GM04503 (cell line): Measurements from ENCODE around the gene TSPAN31.
"Not testable (repeated sequence)": the region's sequence is repeated elsewhere in the genome, so short reads cannot be mapped to it uniquely, and the experiment has no call there.

Source experiments
- DNase-seq: peaks from one replicate; pipeline ENCODE4 v3.0.0-alpha.2; 2012; ENCODE audit warnings: low read depth

Gene TSPAN31

GRCh38 chr12:57766464-57767304 is 21.8 kb downstream of the TSPAN31 start, which contains the start of gene CYP27B1:
CYP27B1 (minus strand) TSS chr12:57767078; CDS start chr12:57767041, 37 bp downstream.
- no peak for DNase-seq

GRCh38 chr12:57767305-57767698 is 22.5 kb downstream of the TSPAN31 start:
- no peak for DNase-seq

DNA sequence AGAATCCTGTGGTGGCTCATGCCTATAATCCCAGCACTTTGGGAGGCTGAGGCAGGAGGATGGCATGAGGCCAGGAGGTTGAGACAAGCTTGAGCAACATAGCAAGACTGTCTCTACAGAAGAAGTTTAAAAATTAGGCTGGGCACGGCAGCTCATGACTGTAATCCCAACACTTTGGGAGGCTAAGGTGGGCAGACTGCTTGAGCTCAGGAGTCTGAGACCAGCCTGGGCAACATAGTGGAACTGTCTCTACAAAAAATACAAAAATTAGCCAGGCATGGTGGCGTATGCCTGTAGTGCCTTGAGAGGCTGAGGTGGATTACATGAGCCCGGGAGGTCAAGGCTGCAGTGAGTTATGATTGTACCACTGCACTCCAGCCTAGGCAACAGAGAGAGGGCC is 23.0 kb downstream of the TSPAN31 start:
- no peak for DNase-seq

DNA sequence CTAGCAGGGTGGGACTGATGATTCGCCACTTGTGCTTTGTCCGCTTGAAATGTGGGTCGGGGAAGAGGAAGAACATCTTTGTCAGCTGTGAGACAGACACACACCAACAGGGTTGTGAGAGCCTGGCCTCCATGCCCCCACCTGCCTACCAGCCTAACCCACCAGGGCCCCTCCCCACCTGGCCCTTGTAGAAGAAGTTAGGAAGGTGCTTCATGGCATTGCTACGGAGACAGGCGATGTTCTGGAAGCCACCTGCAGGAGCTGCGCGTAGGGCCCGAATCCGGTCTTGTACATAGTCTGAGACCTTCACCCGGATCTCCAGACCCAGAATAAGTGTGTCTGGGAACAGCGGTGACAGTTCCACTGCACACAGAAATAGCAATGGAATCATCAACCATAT is 24.8 kb downstream of the TSPAN31 start:
- DNase-seq = no peak

GRCh38 chr12:57770734-57771133 is 25.9 kb downstream of the TSPAN31 start:
- no peak for DNase-seq

DNA sequence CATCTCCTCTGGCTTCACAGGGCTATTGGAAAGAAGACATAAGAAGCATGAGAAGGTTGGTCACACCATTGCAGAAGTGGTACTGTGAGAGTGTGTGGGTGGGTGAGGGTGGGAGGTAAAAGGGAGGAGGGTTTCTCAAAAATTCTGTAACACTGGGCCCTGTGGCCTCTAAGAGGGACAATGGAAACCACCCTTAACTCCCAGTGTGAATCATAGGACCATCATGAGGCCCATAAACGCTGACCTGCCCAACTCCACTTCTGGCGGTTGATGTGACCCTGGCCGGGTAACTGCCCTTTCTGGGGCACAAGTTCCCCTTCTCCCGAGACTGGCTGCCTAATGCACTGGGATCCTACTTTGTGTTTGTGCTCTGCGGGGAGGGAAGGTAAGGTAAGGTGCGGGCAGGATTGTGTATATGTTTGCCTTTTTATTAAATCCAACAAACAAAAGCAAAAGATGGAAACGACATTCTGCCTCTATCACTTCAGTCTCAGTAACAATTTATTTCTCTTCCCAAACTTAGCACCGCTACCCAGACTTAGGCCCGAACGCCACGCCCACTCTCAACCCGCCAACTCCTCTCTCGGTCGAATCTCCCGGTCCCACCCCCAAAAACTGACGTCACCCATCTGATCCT is 26.5 kb downstream of the TSPAN31 start:
- DNase-seq = no peak

DNA sequence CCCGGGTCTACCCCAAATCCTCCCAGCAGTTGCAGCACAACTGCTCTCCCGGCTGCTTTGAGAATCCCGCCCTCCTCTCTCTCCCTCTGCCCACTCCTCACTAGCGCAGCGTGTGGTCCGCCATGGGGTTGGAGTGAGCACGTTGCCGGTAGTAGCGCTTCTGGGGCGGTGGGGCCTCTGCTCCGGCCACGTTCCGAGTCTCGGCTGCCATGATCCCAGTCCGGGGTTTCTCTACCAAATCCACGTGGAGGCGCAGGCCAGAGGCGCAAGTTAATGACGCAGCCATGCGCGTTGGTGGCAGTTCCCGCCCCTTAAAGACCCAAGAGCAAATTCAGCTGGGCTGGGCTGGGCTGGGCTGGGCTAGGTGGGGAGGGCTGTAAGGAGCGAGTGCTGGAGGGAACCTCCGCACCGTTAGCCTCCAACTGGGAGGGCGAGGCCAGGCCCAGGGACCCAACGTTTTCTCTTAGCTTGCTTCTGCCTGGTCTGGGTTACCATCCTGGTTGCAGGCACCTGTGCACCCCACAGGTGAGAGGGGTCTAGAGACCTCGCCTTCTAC is 27.1 kb downstream of the TSPAN31 start, which contains the start of gene METTL1:
Gene METTL1, minus strand, starts transcription at position 233 of the 556 bp plus-strand sequence. Its CDS starts 22 bp downstream, at position 211.
- DNase-seq = peak; percentile 83

GRCh38 chr12:57772429-57773322 is 27.8 kb downstream of the TSPAN31 start, which contains the start of gene EEF1AKMT3:
EEF1AKMT3 (plus strand) TSS chr12:57772614; CDS start chr12:57772725, 111 bp downstream.
- no peak for DNase-seq

DNA sequence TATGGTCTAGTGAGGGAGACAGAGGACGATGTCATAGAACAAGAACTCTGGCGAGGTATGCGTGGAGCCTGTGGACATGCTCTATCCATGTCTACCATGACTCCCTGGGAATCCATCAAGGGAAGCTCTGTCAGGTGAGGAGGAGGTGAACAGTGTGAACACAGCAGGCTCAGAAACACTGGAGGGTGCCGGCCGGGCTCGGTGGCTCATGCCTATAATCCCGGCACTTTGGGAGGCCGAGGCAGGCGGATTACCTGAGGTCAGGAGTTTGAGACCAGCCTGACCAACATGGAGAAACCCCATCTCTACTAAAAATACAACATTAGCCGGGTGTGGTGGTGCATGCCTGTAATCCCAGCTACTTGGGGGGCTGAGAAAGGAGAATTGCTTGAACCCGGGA is 29.8 kb downstream of the TSPAN31 start:
- not testable (repeated sequence) for DNase-seq

DNA sequence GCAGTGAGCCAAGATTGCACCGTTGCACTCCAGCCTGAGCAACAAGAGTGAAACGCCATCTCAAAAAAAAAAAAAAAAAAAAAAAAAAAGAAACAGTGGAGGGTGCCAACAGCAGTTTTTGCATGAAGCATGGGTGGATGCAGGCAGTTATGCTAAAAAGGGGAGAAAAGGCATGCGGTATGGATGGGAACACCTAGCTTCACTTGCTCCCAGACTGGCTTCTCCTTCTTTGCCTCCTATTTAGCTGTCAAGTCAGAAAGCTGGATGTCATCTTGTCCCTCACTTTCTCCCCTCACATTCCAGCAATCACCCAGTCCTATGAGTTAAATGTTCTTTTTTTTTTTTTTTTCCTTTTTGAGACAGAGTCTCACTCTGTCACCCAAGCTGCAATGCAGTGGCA is 30.2 kb downstream of the TSPAN31 start:
- no peak for DNase-seq

- DNase-seq = no peak
These were observed 30.9 kb downstream of the TSPAN31 start for GRCh38 chr12:57775563-57776246.

GRCh38 chr12:57776247-57776587 is 31.4 kb downstream of the TSPAN31 start:
- no peak for DNase-seq

- DNase-seq = no peak
These were observed 32.5 kb downstream of the TSPAN31 start for GRCh38 chr12:57777367-57777766.

DNA sequence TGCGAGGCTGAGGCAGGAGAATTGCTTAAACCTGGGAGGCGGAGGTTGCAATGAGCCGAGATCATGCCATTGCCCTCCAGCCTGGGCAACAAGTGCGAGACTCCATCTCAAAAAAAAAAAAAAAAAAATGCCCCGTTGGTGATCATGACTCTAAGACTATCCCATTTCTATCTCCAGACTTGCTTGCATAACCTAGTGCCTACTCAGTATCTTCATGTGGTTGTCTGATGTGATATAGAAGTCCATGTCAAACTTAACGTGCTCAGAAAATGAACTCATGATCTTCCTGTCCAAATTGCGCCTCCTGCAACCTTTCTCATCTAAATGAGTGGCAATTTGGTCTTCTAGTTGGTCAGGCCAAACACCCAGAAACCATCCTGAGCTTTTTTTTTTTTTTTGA is 33.1 kb downstream of the TSPAN31 start:
- DNase-seq = no peak

DNA sequence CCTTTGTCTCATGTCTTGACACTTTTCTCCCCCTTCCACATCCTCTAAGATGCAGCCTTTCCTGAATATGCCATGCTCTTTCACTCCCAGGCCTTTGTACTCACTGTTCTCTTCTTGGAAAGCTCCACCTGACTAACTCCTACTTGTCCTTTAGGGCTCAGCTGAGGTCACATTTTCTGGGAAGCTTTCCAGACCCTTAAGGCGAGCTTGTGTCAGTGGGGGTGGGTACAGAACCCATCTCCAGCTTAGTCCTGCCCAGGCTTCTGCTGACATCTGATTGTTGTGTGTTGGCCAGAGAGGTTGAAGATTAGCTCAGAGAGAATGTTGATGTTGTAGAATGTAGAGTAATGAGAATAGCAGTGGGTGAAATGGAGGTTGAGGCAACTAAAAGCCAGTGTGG is 34.9 kb downstream of the TSPAN31 start:
- DNase-seq = no peak

DNA sequence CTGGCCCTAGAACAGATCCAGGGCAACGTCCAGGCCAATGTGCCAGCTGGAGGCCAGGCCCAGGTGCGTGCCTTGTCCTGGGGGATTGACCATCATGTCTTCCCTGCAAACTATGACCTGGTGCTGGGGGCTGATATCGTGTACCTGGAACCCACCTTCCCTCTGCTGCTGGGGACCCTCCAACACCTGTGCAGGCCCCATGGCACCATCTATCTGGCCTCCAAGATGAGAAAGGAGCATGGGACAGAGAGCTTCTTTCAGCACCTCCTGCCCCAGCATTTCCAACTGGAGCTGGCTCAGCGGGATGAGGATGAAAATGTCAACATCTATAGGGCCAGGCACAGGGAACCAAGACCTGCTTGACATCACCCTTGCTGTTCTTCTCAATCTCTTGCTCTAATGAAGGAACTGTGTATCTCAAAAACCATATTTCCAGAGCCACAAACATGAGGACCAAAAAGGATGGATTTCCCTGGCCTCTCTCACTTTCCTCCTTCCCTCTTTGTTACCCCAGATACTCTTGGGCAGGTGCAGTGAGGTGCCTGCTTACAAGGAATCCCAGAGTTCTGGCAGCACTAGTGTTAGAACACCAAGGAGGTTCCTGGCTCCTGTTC is 35.6 kb downstream of the TSPAN31 start:
- DNase-seq = no peak

- DNase-seq = no peak
These were observed 36.4 kb downstream of the TSPAN31 start for GRCh38 chr12:57781244-57781643.

DNA sequence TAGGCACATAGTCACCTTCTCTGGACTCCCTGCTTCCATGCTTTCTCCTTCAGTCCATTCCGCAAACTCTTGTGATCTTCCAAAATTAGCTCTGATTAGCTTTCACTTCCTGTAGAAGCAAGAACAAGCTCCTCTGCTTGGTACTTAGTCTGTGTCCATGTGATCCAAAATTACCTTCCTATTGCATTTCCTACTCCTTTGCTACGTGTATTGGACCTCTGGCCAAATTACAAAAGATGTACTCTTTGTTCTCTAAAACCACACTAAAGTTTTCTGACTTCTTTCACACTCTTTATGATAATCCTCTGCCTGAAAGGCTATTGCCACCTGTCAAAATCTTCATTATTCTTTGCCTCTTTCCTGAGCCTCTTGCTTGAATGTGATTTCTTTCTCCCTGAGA is 37.0 kb downstream of the TSPAN31 start:
- DNase-seq = no peak

DNA sequence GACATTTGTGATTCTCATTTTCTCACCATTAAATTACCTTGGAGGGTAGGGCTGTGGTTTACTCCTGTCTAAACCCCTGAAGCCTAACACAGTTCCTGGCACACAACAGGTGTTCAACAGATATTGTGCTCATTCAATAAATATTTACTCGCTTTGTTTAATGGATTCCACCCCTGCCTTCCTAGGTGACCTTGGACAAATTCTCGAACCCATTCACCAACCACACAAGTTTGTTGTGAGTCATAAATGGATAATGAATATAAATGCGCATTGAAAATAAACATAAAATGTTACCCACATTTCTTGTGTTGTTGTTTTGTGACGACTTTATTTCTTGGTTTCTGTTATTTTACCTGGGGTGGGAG is 37.4 kb downstream of the TSPAN31 start:
- DNase-seq = no peak

- peak; percentile 55 for DNase-seq
These were observed 38.0 kb downstream of the TSPAN31 start, which contains the start of gene TSFM for GRCh38 chr12:57782608-57783465. TSFM (plus strand) TSS chr12:57782787; CDS start chr12:57782802, 15 bp downstream.
